NCI-H1048 (cell line): Measurements from ENCODE around the gene RNPEPL1.

ENCODE experiments used
- DNase-seq: peaks from one replicate; lab custom pipeline; 2025; lab: John Stamatoyannopoulos, UW

RNPEPL1 gene

DNA sequence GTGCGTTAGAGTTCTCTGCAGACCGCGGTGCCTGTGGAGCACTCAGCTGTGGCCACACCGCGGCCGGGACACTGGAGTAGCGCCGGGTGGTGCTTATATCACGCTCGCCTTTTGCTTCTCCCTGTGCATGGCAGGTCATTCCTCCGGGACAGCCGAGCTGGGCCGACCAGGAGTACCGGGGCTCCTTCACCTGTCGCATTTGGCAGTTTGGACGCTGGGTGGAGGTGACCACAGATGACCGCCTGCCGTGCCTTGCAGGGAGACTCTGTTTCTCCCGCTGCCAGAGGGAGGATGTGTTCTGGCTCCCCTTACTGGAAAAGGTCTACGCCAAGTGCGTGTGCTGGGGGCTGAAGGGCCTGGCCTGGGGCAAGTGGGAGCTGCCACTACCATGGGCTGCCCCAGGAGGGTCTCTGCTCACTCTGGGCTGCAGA, 22.4 kb downstream of the RNPEPL1 start:
- no peak for DNase-seq

DNA sequence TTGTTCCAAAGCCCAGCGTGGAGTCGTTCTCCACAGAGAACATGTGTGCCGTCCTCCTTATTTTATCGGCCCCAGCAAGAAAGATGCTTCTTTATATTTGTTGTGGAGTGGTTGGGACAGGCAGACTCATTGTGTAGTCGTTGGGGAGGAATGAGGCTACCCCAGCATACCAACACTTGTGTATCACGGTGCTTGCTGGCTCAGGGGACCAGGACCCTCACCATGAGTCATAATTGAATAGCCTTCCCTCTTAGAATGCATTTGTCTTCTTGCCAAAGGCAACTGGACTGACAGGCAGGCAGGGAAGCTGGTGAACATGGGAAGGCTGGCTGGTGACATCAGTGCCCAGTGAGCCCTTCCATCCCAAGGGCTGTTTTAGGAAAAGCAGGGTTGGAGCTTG, 22.9 kb downstream of the RNPEPL1 start:
- DNase-seq = no peak

DNA sequence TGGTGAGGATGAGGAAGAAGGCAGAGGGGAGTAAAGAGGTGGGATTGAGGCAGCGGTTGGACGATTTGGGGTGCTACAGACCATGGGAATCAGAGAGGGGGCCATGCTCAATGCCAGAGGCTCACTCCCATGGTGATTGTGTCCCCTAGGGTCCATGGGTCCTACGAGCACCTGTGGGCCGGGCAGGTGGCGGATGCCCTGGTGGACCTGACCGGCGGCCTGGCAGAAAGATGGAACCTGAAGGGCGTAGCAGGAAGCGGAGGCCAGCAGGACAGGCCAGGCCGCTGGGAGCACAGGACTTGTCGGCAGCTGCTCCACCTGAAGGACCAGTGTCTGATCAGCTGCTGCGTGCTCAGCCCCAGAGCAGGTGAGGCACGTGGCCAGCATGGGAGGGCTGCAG, 23.5 kb downstream of the RNPEPL1 start:
- no peak for DNase-seq

DNA sequence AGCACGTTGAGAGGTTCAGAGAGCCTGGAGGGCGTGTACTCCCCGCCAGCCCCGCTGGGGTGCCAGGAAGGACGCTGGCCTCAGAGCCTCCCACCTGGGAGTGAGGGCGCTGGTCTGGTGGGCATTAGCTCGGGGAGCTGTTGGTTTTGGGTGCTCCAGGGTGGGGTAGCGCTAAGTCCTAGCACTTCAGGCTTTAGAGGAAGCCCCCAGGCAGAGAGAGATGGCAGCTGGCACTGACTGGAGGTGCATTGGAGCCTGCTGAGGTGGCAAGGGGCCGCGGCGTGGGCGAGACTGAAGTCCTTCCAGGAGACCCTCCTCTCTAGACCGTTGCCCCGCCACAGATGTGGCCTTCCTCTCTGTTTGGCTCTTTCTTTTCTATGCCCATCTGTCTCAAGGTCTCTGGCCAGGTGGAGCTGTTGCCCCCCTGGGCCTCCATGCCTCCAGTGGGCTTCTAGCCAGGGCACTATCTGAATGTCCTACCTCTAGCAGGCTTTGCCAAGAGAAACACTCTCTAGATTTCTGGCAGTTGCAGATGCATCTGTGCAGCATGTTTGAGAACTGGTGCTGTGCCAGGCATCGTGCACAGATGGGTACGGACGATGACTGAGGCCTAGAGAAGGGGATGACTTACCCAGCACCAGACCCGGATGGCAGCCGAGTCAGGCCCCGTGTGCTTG, 24.9 kb downstream of the RNPEPL1 start:
- no peak for DNase-seq

DNA sequence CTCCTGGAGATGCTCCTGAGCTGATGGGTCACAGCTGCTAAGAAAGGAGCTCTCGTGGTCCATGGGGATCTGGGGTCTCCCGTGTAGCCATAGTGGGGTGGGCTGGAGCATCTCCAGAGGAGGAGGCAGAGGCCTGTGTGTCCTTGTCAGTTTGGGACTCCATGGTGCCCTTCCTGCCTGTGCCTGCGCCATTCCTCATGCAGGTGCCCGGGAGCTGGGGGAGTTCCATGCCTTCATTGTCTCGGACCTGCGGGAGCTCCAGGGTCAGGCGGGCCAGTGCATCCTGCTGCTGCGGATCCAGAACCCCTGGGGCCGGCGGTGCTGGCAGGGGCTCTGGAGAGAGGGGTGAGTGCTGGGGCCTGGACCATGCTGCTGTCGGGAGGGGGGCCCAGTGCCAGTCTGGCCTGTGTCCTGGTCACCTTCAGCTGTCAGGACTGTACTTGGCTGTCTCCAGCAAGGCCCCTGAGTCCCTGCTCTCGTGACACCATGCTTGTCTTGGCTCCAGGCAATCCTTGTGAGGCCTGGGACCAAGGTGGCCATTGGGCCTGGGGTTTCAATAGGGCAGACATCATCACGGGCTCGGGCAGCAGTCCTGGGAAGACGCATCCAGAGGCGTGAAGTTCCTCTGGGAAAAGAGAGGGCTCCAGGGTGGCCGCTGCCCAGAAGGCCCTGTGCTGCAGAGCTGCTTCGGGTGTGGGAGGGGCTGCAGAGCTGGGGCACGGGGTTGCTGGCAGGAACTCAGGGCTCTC, 25.6 kb downstream of the RNPEPL1 start:
- no peak for DNase-seq

DNA sequence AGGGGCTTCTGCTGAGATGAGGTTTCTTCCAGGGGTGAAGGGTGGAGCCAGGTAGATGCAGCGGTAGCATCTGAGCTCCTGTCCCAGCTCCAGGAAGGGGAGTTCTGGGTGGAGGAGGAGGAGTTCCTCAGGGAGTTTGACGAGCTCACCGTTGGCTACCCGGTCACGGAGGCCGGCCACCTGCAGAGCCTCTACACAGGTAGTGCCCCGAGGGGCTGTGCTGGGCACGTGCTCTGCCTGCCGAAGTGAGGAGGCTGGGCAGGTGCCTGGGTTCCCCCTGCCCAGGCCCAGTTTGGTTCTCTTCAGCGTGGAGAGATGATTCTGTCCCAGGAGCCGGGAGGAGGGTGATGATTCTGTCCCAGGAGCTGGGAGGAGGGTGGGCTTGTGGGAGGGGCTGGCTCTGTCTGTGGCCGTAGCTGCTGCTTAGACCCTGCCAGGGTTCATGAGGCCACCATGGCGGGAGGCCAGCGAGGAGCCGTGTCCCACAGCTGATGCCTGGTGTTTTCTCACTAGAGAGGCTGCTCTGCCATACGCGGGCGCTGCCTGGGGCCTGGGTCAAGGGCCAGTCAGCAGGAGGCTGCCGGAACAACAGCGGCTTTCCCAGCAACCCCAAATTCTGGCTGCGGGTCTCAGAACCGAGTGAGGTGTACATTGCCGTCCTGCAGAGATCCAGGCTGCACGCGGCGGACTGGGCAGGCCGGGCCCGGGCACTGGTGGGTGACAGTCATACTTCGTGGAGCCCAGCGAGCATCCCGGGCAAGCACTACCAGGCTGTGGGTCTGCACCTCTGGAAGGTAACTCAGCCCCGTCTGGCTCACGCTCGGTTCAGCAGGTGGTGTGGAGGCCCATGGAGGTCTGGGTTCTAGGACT, 26.5 kb downstream of the RNPEPL1 start:
- no peak for DNase-seq

DNA sequence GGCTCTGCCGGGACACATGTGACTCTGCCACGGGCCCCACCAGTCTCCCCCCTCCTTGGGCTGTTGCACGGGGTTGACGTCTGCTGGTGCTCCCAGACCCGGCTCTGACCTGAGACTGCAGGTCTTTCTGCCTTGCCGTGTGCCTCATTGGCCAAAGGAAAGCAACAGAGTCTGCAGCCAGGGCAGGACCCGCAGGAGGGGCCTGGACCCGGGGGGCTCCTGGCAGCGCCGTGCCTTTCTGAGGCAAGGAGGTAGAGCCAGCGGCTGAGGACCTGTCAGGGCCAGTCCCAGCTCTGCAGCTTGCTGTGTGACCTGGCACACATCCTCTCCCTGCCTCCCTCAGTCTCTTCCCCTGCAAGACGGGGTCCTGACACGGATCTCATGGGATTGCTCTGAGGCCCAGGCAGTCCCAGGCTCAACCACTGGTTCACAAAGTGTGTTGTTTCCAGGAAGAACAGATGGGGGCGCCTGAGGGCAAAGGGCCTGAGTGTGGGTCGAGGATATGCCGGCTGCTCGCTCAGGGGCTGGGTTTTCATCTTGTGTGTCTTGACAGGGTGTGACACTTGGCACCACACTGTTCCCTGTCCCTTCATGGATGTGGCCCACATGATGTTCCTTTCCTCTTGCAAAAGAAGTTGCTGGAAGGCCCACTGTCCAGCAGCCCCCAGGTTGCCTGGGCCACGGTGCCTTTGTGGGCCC, 27.2 kb downstream of the RNPEPL1 start:
- no peak for DNase-seq

DNA sequence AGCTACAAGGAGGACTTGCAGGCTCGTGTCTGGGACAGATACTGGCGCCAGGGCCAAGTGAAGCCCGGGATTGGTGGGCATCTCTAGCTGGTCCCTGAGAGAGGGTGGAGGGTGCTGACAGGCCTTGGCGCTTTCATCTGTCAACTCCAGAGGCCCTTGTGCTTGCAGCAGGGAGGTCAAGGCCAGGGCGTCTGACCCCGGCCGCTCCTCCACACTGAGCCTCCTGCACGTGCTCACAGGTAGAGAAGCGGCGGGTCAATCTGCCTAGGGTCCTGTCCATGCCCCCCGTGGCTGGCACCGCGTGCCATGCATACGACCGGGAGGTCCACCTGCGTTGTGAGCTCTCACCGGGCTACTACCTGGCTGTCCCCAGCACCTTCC, 27.8 kb downstream of the RNPEPL1 start:
- DNase-seq = no peak

DNA sequence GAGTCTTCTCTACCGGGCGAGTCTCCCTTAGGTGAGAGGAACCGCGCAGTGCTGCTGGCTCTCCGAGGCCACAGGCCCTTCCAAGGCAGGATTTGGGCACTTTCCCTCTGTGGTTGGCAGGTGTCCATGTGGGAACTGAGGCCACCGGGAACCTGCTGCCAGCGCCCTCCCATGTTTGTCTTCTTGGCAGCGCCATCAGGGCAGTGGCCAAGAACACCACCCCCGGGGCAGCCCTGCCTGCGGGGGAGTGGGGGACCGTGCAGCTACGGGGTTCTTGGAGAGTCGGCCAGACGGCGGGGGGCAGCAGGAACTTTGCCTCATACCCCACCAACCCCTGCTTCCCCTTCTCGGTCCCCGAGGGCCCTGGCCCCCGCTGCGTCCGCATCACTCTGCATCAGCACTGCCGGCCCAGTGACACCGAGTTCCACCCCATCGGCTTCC, 28.2 kb downstream of the RNPEPL1 start:
- DNase-seq = no peak

DNA sequence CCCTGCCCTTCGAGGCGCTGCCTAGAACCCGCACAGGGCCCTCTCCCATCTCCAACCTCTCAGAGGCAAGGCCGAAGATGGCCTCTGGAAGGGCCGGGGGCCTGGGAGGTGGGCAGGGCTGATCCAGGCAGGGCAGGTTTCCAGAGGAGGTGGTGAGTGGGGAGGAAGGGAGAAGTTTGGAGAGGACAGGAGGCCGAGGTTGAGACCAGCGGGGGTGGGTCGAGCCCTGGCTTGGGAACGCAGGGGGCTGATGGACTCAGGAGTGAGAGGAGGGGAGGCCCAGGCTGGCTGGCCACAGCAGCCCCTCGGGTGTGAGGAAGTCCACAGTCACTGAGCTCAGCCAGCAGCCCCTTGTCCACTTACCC, 28.8 kb downstream of the RNPEPL1 start:
- no peak for DNase-seq

DNA sequence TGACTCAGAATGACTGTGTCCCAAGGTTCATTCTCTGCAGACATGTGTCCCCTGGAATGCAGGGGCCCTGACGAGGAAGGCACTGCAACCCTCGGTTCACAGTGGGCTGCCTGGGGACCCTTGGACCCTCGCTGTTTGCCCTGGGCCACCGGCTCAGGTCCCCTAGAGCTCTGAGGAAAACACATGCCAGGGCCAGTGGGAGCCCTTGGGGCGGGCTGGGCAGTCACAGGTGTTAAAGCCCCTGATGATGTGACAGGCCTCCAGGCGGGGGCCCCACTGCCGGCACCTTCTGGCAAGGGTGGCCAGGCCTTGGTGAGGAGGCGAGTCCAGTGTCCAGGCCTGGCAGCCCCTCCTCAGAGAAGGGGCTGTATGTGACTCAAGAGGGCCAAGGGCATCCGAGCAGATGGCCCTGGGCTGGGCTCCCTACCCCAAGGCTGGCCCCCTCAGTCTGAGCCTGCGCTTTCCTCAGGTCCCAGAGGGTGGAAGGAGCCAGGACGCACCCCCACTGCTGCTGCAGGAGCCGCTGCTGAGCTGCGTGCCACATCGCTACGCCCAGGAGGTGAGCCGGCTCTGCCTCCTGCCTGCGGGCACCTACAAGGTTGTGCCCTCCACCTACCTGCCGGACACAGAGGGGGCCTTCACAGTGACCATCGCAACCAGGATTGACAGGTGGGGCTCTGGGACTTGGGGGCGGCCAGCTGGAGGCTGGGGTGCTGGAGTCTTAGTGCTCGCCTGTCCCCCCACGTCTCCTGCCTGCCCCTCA, 29.3 kb downstream of the RNPEPL1 start:
- no peak for DNase-seq

DNA sequence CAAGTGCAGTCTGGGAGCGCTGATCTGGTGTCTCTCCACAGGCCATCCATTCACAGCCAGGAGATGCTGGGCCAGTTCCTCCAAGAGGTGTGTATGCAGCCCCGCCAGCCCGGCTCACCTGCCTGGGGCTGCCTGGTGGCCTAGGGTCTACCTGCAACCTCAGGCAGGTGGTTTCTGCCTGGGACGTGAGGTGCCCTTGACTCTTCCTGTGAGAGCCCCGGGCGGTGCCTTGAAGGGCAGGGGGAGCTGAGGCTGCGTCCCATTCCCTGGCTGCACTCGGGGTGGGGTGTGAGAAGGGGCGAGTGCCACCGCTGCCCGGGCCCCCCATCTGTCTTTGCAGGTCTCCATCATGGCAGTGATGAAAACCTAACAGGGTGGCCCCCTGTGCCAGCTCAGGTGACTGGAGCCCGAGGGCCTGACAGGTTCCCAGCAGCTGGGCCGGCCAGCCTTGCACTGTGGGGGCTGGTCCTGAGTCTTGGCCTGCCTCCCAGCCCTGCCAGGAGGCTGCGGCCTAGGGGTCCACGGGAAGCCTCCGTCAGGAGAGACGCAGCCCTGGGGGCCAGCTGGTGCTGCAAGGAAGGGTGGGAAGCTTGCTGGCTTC, 30.1 kb downstream of the RNPEPL1 start:
- no peak for DNase-seq

DNA sequence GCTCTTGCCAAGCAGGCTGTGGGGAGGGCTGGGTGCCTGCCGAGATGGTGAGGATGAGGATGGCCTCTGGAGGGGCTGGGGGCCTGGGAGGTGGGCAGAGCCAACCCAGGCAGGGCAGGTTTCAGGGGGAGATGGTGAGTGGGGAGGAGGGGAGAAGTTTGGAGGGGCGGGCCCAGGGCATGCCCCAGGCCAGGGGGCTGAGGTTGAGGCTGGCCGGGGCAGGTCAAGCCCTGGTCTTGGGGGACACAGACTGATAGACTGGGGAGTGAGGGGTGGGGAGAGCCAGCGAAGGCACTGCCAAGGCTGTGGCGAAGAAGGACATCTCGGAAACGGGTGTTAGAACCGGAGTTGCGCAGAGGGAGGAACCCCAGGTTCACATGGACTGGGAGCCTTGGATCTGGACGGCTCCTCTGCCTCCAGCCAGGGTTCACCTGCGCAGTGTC, 30.9 kb downstream of the RNPEPL1 start:
- no peak for DNase-seq

DNA sequence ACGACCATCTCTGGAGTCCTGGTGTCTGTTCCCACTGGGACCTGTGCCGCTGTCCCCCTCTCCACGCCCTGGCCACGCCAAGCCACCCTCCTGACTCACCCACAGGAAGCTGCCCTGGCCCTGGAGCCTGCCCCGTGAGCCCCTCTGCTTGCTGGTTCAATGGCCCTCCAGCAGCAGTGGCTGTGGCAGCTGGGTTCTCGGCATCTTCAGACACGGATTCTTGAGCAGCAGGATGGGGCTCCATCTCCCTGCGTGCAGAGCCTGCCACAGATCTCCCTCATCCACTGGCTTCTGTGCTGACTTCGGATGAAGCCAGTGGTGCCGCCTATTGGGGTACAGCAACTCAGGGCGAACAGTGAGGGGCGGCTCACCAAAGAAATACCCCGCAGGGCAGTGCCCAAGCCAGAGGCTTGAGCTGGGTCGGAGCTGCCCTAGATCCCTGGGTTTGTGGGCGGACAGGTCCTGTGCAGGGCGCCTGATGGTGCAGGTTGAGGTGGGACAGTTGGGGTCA, 32.2 kb downstream of the RNPEPL1 start:
- no peak for DNase-seq

DNA sequence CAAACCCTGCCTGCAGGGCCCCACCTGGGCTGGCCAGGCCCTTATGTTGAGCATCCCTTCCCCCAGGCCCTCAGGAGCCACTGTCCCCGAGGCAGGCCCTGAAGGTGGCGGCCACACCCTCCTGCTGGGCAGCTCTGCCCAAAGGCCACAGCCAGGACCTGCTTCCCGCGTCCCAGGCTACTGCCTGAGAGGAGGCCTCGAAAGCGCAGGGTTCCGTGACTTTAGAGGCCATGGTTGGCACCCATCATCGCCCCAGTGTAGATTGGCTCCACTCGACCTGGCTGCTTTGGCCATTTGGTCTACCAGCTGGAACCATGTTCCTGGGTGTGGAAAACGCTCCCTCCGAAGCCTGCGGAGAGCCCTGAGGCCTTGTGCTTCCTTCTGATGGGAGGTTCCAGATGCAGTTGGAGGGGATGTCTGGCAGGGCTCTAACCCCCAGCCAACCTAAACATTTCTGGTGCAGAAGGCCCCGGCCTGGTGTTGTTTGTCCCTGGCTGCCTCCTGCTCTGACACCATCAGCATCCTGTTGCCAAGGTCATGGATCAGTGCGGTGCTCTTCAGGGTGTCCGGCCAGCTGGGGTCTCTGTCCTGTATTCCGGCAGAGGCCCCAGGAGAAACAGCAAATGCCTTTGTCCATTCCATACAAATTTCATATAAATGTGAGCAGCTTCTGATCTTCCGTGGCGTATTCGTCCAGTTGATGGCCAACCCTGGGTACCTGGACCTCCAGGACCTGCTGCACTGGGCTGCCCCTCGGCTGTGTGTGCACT, 33.0 kb downstream of the RNPEPL1 start:
- DNase-seq = no peak

DNA sequence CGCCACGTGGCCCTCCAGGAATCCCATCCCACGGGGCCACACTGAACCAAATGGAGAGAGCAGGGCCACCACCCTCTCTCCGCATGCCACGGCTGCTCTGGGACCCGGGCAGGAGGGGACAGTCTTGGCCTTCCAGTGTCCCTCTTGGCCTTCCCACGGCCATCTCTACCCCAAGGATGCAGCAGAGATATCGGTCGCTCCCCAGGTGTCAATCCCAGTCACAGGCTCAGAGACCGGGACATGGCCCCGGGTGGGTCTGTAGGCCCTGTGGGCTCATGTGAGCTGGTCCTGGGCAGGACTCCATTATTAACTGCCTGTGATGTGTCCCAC, 33.5 kb downstream of the RNPEPL1 start:
- no peak for DNase-seq

DNA sequence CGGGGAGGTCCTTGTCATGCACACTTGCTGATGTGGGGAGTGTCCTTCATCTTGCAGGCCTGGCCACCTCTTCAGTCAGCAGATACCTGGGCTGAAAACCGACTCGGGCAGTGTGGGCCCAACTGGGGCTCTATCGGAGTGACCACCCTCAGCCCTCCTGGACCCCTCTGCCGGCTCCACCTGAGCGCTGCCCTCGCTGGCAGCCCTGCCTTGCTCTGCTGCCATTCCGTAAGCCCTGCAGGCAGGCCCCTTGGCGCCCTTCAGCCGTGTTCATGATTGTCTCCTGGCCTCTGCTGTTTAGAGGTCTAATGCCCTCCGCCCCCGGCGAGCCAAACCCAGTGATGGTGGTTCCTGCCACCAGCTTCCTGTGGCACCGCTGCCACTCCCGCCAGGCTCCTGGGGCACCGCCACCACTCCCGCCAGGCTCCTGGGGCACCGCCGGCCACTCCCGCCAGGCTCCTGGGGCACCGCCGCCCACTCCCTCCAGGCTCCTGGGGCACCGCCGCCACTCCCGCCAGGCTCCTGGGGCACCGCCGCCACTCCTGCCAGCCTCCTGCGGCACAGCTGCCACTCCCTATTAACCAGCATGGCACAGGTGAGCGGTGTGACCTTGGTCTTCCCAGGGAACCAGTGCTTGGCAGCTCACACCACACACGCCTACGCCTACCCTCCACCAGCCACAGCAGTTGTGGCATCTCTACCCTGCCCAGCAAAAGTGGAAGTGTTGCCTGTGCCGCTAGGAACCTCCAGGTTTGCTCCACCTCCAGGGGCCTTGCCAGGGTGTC, 34.2 kb downstream of the RNPEPL1 start:
- no peak for DNase-seq

DNA sequence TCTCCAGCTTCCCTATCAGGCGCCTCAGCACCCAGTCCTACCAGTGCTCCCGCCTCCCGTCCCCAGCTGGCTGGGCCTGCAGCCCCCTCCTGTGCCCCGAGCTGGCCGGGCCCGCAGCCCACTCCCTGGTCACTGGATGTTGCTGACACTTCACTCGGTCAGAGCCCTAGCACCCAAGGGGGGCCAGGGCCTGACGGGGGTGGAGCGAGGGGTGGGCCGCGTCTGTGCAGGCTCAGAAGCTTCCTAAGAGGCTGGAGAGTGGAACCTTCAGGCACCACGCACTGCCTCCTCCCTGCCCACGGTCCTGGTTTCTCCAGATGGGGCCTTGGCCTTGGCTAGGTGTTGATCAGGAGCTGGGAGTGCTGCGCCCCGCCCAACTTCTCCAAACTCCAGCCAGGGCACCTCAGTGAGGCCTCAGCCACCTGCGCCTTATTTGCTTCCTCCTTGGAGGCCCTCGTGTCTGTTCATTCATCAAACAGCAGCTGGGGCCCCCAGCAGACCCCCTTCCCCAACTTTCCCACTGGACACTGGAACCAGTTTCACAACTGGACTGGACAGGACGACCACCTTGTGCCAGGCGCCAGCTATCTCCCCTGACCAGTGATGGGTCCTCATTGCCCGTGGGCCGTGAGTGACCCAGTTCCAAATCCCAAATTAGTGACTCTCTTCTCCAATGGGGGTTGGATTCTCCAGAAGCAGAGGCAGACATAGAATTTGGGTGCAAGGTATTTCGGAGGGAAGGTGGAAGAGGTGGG, 35.0 kb downstream of the RNPEPL1 start:
- no peak for DNase-seq

DNA sequence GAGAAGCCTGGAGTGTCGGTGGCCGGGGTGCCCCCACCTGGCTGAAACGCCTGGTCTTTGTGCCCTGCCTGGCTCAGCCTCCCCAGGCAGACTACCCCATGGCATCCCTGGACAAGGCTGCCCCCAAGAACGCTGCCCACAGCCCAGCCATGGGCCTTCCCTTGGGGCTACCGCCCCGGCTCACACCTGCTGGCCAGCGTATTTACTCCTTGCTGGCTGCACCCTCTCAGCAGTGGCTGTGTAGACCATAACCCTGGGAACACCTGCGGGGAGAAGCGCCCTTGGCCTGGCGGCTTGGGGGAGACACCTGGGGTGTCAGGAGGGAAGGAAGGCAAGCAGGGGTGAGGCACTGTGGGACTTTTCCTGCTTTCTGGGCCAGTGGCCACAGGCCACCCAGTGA, 35.6 kb downstream of the RNPEPL1 start:
- no peak for DNase-seq
